ENCODE results near the gene HSF2BP. TPM values are rescaled to one million over a fixed set of nuclear protein-coding genes. Genes with fewer than 3 reads are reported as not detected.

The HSF2BP gene
- total RNA-seq, 4 donors from 2014 or later, result 0.40 to 2.4 (median 1.2) TPM

DNA sequence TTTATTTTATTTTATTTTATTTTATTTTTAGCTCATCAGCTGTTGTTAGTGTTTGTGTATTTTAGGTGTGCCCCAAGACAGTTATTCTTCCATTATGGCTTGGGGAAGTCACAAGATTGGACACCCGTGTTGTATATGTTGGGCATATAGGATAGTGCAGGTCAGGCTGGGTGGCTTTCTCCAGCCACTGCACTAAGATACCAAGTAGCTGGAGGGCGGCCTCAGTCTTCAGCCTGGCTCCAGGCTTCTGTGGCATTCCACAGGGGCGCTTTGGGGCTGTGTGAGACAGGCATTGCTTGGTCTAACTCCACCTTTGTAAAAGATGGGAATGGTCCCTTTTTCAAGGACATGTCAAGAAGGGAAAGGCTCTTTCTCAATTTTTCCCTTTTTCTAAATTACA lies 16.6 kb upstream of the HSF2BP start:
- Histone ChIP-seq H3K4me3 (no peak overlapping the region), H3K27ac (no peak overlapping the region), H3K36me3 (peaks cover 0 to 95% of the 10 kb centered on the region in 2 donors), H3K9me3 (no peaks in the 10 kb centered on the region), H3K4me1 (no peaks in the 10 kb centered on the region), H3K27me3 (no peaks in the 10 kb centered on the region)
- 95% methylated on average over 3 of the region's 3 CpGs; no CpG with 5 or more reads in 1 of the 2 donors for WGBS, 2 donors (ENCODE audit: low coverage in 1 of 2)
- no peak for ATAC-seq
- no peak for TF ChIP-seq EP300 (IDR thresholded peaks at IDR 0.05)
- no peak for TF ChIP-seq POLR2AphosphoS5 (IDR thresholded peaks at IDR 0.05)
- TF ChIP-seq POLR2A (IDR thresholded peaks at IDR 0.05), result no peak
- no peak for TF ChIP-seq CTCF (IDR thresholded peaks at IDR 0.05)

DNA sequence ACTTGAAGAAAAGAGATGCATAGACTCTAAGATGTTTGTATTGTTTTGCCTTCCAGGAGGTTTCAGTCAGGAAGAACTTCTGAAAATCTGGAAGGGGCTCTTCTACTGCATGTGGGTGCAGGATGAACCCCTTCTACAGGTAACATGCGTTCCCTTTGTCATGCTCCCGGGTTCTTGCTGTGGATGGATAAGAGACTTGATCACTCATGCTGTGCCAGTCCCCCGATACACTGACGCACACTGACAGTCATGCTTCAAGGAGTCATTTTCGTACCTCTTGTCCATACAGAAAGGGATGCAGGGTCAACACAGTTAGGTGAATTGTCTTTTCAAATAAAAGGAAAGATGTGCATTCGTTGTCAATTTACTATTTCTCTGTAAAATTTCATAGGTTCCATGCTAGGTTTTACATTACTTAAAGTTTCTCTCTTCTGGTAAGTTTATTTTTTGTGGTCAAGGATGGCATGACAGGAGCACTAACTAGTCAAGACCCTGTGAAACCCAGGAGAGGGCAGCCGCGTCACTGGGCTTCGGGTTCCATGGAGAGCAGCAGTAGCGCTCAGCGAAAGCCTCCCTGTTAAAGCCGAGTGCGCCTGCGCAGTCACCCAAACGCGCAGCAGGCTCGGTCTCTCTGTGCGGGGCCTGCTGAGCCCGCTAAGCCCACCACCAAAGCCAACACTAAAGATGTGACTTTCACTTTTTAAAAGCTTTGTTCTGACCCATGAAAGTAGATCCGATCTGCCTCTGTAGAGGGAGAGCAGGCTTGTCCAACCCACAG lies 10.7 kb upstream of the HSF2BP start:
- TF ChIP-seq EP300 (IDR thresholded peaks at IDR 0.05) (no peak), POLR2A (IDR thresholded peaks at IDR 0.05) (no peak), CTCF (IDR thresholded peaks at IDR 0.05) (no peak), POLR2AphosphoS5 (IDR thresholded peaks at IDR 0.05) (no peak)
- peaks cover 0 to 68% of the 10 kb centered on the region in 2 donors for H3K36me3 ChIP-seq
- ATAC-seq, result no peak
- H3K27ac ChIP-seq, result no peak overlapping the region
- H3K4me1 ChIP-seq, result no peaks in the 10 kb centered on the region
- H3K9me3 ChIP-seq, result no peaks in the 10 kb centered on the region
- no peak overlapping the region for H3K4me3 ChIP-seq
- 82 to 88% methylated on average over 9 to 19 of the region's 20 CpGs for WGBS, 2 donors (ENCODE audit: low coverage in 1 of 2)
- H3K27me3 ChIP-seq, result no peaks in the 10 kb centered on the region

GRCh38 chr21:43667191-43667904 lies 8.1 kb upstream of the HSF2BP start:
- ATAC-seq, result no peak
- TF ChIP-seq POLR2A (IDR thresholded peaks at IDR 0.05), result no peak
- TF ChIP-seq CTCF (IDR thresholded peaks at IDR 0.05), result no peak
- no peak for TF ChIP-seq EP300 (IDR thresholded peaks at IDR 0.05)
- TF ChIP-seq POLR2AphosphoS5 (IDR thresholded peaks at IDR 0.05), result no peak
- WGBS, 2 donors (ENCODE audit: low coverage in 1 of 2), result 83 to 89% methylated on average over 2 to 6 of the region's 7 CpGs

DNA sequence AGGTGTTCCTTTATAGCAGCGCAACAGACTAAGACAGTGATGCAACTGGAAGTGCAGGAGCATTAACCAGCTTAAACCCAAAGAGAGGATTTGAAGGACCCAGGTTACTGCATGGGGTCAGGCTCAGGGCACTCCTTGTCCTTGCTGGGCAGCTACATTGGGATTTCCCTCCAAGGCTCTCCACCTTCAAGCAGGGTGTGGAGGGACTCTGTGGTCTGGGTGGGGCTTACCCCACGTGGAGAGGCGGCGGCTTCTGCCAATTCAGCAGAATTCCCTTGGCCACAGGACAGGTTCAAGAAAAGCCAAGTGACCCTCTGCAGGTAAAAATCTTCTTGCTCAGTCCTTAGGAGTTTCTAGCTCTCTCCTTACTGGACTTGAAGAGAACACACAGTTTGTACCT lies 6.6 kb upstream of the HSF2BP start:
- TF ChIP-seq CTCF (IDR thresholded peaks at IDR 0.05) (no peak), POLR2AphosphoS5 (IDR thresholded peaks at IDR 0.05) (no peak), EP300 (IDR thresholded peaks at IDR 0.05) (no peak), POLR2A (IDR thresholded peaks at IDR 0.05) (no peak)
- Histone ChIP-seq H3K27ac (no peak overlapping the region), H3K27me3 (no peaks in the 10 kb centered on the region), H3K9me3 (no peaks in the 10 kb centered on the region), H3K36me3 (peaks cover 0 to 65% of the 10 kb centered on the region in 2 donors), H3K4me1 (peaks cover 0 to 12% (median 0%) of the 10 kb centered on the region in 3 donors), H3K4me3 (no peak overlapping the region)
- no peak for ATAC-seq
- WGBS, 2 donors (ENCODE audit: low coverage in 1 of 2), result no CpG with 5 or more reads among the region's 4 CpGs

More at GRCh38 chr21:43667191-43667904, 8.1 kb upstream of the HSF2BP start:
- H3K36me3 ChIP-seq, result peaks cover 0 to 72% of the 10 kb centered on the region in 2 donors
- no peak overlapping the region for H3K27ac ChIP-seq
- no peak overlapping the region for H3K4me3 ChIP-seq
- no peaks in the 10 kb centered on the region for H3K27me3 ChIP-seq
- H3K9me3 ChIP-seq, result no peaks in the 10 kb centered on the region
- H3K4me1 ChIP-seq, result no peaks in the 10 kb centered on the region

Measured in gastroesophageal sphincter (tissue), 4 donors.